ENCODE data around the gene TATDN2. TPM values are rescaled to one million over a fixed set of nuclear protein-coding genes. Genes with fewer than 3 reads are reported as not detected.

The TATDN2 gene
- polyA plus RNA-seq, 2 donors = 10.9 to 15.0 TPM

- 79% methylated on average over 3 of the region's 3 CpGs for WGBS, 2 donors
- Histone ChIP-seq H3K4me3 (ENCODE audit: low read depth in 1 of 2, low read length in 2 of 2) (no peak overlapping the region), H3K27me3 (ENCODE audit: control insufficient read depth in 1 of 2, insufficient read depth in 2 of 2, low read length in 2 of 2) (no peaks in the 10 kb centered on the region), H3K9me3 (ENCODE audit: control insufficient read depth in 2 of 2, insufficient read depth in 1 of 2, low read depth in 1 of 2, low read length in 1 of 2) (no peaks in the 10 kb centered on the region), H3K36me3 (ENCODE audit: control insufficient read depth in 2 of 2, insufficient read depth in 2 of 2, low read length in 1 of 2) (peaks cover 9 to 28% of the 10 kb centered on the region in 2 donors), H3K4me1 (ENCODE audit: control insufficient read depth in 2 of 2, insufficient read depth in 2 of 2, low read length in 1 of 2) (peaks cover 0 to 3% of the 10 kb centered on the region in 2 donors), H3K27ac (ENCODE audit: low read depth in 2 of 2, low read length in 1 of 2) (no peak overlapping the region)
Observed at GRCh38 chr3:10277115-10277625, 28.9 kb downstream of the TATDN2 start.

GRCh38 chr3:10278501-10278900 is 30.2 kb downstream of the TATDN2 start:
- Histone ChIP-seq H3K36me3 (ENCODE audit: control insufficient read depth in 2 of 2, insufficient read depth in 2 of 2, low read length in 1 of 2) (peaks cover 9 to 28% of the 10 kb centered on the region in 2 donors), H3K4me1 (ENCODE audit: control insufficient read depth in 2 of 2, insufficient read depth in 2 of 2, low read length in 1 of 2) (peaks cover 0 to 5% of the 10 kb centered on the region in 2 donors), H3K27ac (ENCODE audit: low read depth in 2 of 2, low read length in 1 of 2) (no peak overlapping the region), H3K27me3 (ENCODE audit: control insufficient read depth in 1 of 2, insufficient read depth in 2 of 2, low read length in 2 of 2) (no peaks in the 10 kb centered on the region), H3K9me3 (ENCODE audit: control insufficient read depth in 2 of 2, insufficient read depth in 1 of 2, low read depth in 1 of 2, low read length in 1 of 2) (no peaks in the 10 kb centered on the region), H3K4me3 (ENCODE audit: low read depth in 1 of 2, low read length in 2 of 2) (no peak overlapping the region)
- whole genome bisulfite sequencing, 2 donors = 100% methylated on average over 1 of the region's 1 CpG

- Histone ChIP-seq H3K9me3 (ENCODE audit: control insufficient read depth in 2 of 2, insufficient read depth in 1 of 2, low read depth in 1 of 2, low read length in 1 of 2) (no peaks in the 10 kb centered on the region), H3K36me3 (ENCODE audit: control insufficient read depth in 2 of 2, insufficient read depth in 2 of 2, low read length in 1 of 2) (peaks cover 9 to 29% of the 10 kb centered on the region in 2 donors), H3K27ac (ENCODE audit: low read depth in 2 of 2, low read length in 1 of 2) (no peak overlapping the region), H3K27me3 (ENCODE audit: control insufficient read depth in 1 of 2, insufficient read depth in 2 of 2, low read length in 2 of 2) (no peaks in the 10 kb centered on the region), H3K4me3 (ENCODE audit: low read depth in 1 of 2, low read length in 2 of 2) (no peak overlapping the region), H3K4me1 (ENCODE audit: control insufficient read depth in 2 of 2, insufficient read depth in 2 of 2, low read length in 1 of 2) (peaks cover 0 to 9% of the 10 kb centered on the region in 2 donors)
- 92 to 93% methylated on average over 13 of the region's 13 CpGs for WGBS, 2 donors
Observed at GRCh38 chr3:10279384-10280176, 31.3 kb downstream of the TATDN2 start.

DNA sequence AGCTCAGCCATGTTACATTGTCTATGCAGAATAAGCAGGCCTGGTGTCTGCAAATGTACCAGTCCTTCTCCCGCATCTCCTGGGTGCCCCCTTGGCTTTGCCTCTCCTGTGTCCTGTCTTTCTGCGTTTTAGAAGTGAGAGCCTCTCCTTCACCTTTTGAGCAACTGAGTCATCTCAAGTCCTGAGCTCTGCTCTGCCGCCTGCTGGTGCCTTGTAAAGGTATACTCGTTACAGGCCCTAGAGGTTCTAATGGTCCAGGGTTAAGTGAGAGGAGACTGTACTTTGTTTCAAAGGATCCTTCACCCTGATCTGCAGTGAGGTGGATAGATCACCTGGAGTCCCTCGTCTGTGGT is 31.9 kb downstream of the TATDN2 start:
- no peaks in the 10 kb centered on the region for H3K27me3 ChIP-seq (ENCODE audit: control insufficient read depth in 1 of 2, insufficient read depth in 2 of 2, low read length in 2 of 2)
- H3K4me3 ChIP-seq (ENCODE audit: low read depth in 1 of 2, low read length in 2 of 2) = no peak overlapping the region
- H3K9me3 ChIP-seq (ENCODE audit: control insufficient read depth in 2 of 2, insufficient read depth in 1 of 2, low read depth in 1 of 2, low read length in 1 of 2) = no peaks in the 10 kb centered on the region
- H3K4me1 ChIP-seq (ENCODE audit: control insufficient read depth in 2 of 2, insufficient read depth in 2 of 2, low read length in 1 of 2) = peaks cover 0 to 9% of the 10 kb centered on the region in 2 donors
- H3K27ac ChIP-seq (ENCODE audit: low read depth in 2 of 2, low read length in 1 of 2) = no peak overlapping the region
- 81 to 83% methylated on average over 5 of the region's 5 CpGs for WGBS, 2 donors
- peaks cover 9 to 29% of the 10 kb centered on the region in 2 donors for H3K36me3 ChIP-seq (ENCODE audit: control insufficient read depth in 2 of 2, insufficient read depth in 2 of 2, low read length in 1 of 2)

DNA sequence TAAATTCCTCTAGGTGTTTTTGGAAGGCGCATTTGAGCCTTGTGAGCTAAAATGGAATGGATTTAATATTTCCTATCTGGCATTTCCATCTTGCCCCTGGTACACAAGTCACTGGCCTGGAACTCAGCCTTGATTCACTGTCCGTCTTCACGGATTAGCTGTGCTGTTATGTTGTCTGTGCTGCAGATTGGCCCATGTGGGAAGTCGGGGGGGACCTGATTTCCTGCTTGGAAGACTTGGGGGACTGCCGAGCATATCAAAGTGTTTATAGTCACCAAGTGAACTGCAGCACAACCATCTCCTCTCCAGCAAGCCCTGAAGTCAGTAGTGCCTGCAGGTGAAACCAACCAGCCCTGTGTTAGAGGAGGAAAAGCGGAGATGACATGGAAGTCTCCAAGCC is 32.3 kb downstream of the TATDN2 start:
- no peak overlapping the region for H3K27ac ChIP-seq (ENCODE audit: low read depth in 2 of 2, low read length in 1 of 2)
- peaks cover 0 to 9% of the 10 kb centered on the region in 2 donors for H3K4me1 ChIP-seq (ENCODE audit: control insufficient read depth in 2 of 2, insufficient read depth in 2 of 2, low read length in 1 of 2)
- no peaks in the 10 kb centered on the region for H3K9me3 ChIP-seq (ENCODE audit: control insufficient read depth in 2 of 2, insufficient read depth in 1 of 2, low read depth in 1 of 2, low read length in 1 of 2)
- no peaks in the 10 kb centered on the region for H3K27me3 ChIP-seq (ENCODE audit: control insufficient read depth in 1 of 2, insufficient read depth in 2 of 2, low read length in 2 of 2)
- 88 to 89% methylated on average over 6 of the region's 6 CpGs for WGBS, 2 donors
- no peak overlapping the region for H3K4me3 ChIP-seq (ENCODE audit: low read depth in 1 of 2, low read length in 2 of 2)
- H3K36me3 ChIP-seq (ENCODE audit: control insufficient read depth in 2 of 2, insufficient read depth in 2 of 2, low read length in 1 of 2) = peaks cover 9 to 29% of the 10 kb centered on the region in 2 donors

GRCh38 chr3:10281951-10282350 is 33.7 kb downstream of the TATDN2 start:
- no peaks in the 10 kb centered on the region for H3K9me3 ChIP-seq (ENCODE audit: control insufficient read depth in 2 of 2, insufficient read depth in 1 of 2, low read depth in 1 of 2, low read length in 1 of 2)
- peaks cover 9 to 29% of the 10 kb centered on the region in 2 donors for H3K36me3 ChIP-seq (ENCODE audit: control insufficient read depth in 2 of 2, insufficient read depth in 2 of 2, low read length in 1 of 2)
- no peak overlapping the region for H3K27ac ChIP-seq (ENCODE audit: low read depth in 2 of 2, low read length in 1 of 2)
- H3K4me1 ChIP-seq (ENCODE audit: control insufficient read depth in 2 of 2, insufficient read depth in 2 of 2, low read length in 1 of 2) = peaks cover 0 to 10% of the 10 kb centered on the region in 2 donors
- no peak overlapping the region for H3K4me3 ChIP-seq (ENCODE audit: low read depth in 1 of 2, low read length in 2 of 2)
- H3K27me3 ChIP-seq (ENCODE audit: control insufficient read depth in 1 of 2, insufficient read depth in 2 of 2, low read length in 2 of 2) = no peaks in the 10 kb centered on the region
- WGBS, 2 donors = 73 to 89% methylated on average over 5 of the region's 5 CpGs

DNA sequence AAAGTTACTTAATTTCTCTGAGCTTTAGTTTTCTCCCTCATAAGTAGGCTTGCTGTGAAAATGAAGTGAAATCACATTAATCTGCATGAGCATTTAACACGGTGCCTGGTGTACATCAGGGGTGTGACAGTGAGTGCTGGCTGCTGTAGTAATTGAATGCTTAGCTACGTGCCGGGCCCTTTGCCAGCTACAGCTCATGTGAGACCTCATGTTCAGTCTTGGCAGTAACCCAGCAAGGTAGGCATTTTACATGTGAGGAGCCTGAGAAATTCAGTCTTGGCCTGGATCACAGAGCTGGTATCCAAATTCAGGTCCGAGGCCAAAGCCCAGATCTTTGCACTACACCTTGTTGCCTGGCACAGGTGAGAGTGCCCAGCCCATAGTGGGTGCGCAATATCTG is 35.4 kb downstream of the TATDN2 start:
- H3K36me3 ChIP-seq (ENCODE audit: control insufficient read depth in 2 of 2, insufficient read depth in 2 of 2, low read length in 1 of 2) = peaks cover 9 to 17% of the 10 kb centered on the region in 2 donors
- H3K9me3 ChIP-seq (ENCODE audit: control insufficient read depth in 2 of 2, insufficient read depth in 1 of 2, low read depth in 1 of 2, low read length in 1 of 2) = no peaks in the 10 kb centered on the region
- H3K4me3 ChIP-seq (ENCODE audit: low read depth in 1 of 2, low read length in 2 of 2) = no peak overlapping the region
- 51 to 54% methylated on average over 5 of the region's 5 CpGs for WGBS, 2 donors
- H3K27ac ChIP-seq (ENCODE audit: low read depth in 2 of 2, low read length in 1 of 2) = no peak overlapping the region
- no peaks in the 10 kb centered on the region for H3K27me3 ChIP-seq (ENCODE audit: control insufficient read depth in 1 of 2, insufficient read depth in 2 of 2, low read length in 2 of 2)
- peaks cover 0 to 10% of the 10 kb centered on the region in 2 donors for H3K4me1 ChIP-seq (ENCODE audit: control insufficient read depth in 2 of 2, insufficient read depth in 2 of 2, low read length in 1 of 2)

GRCh38 chr3:10284496-10284895 is 36.2 kb downstream of the TATDN2 start:
- no peaks in the 10 kb centered on the region for H3K27me3 ChIP-seq (ENCODE audit: control insufficient read depth in 1 of 2, insufficient read depth in 2 of 2, low read length in 2 of 2)
- peaks cover 0 to 10% of the 10 kb centered on the region in 2 donors for H3K4me1 ChIP-seq (ENCODE audit: control insufficient read depth in 2 of 2, insufficient read depth in 2 of 2, low read length in 1 of 2)
- H3K9me3 ChIP-seq (ENCODE audit: control insufficient read depth in 2 of 2, insufficient read depth in 1 of 2, low read depth in 1 of 2, low read length in 1 of 2) = no peaks in the 10 kb centered on the region
- peaks cover 8 to 16% of the 10 kb centered on the region in 2 donors for H3K36me3 ChIP-seq (ENCODE audit: control insufficient read depth in 2 of 2, insufficient read depth in 2 of 2, low read length in 1 of 2)
- WGBS, 2 donors = 75 to 79% methylated on average over 9 of the region's 9 CpGs
- no peak overlapping the region for H3K27ac ChIP-seq (ENCODE audit: low read depth in 2 of 2, low read length in 1 of 2)
- no peak overlapping the region for H3K4me3 ChIP-seq (ENCODE audit: low read depth in 1 of 2, low read length in 2 of 2)

- no peaks in the 10 kb centered on the region for H3K27me3 ChIP-seq (ENCODE audit: control insufficient read depth in 1 of 2, insufficient read depth in 2 of 2, low read length in 2 of 2)
- H3K36me3 ChIP-seq (ENCODE audit: control insufficient read depth in 2 of 2, insufficient read depth in 2 of 2, low read length in 1 of 2) = peaks cover 4 to 11% of the 10 kb centered on the region in 2 donors
- WGBS, 2 donors = 70 to 73% methylated on average over 12 of the region's 12 CpGs
- H3K27ac ChIP-seq (ENCODE audit: low read depth in 2 of 2, low read length in 1 of 2) = peak overlapping the region in 1 of 2 donors; percentile 47
- H3K4me1 ChIP-seq (ENCODE audit: control insufficient read depth in 2 of 2, insufficient read depth in 2 of 2, low read length in 1 of 2) = peaks cover 0 to 10% of the 10 kb centered on the region in 2 donors
- no peak overlapping the region for H3K4me3 ChIP-seq (ENCODE audit: low read depth in 1 of 2, low read length in 2 of 2)
- H3K9me3 ChIP-seq (ENCODE audit: control insufficient read depth in 2 of 2, insufficient read depth in 1 of 2, low read depth in 1 of 2, low read length in 1 of 2) = no peaks in the 10 kb centered on the region
Observed at GRCh38 chr3:10285272-10286132, 37.2 kb downstream of the TATDN2 start.

Data from esophagus (tissue), 2 donors.